ENCODE results near the gene RASGRF2.

The RASGRF2 gene

GRCh38 chr5:80958616-80959015, 1.5 kb upstream of the RASGRF2 start:
- H3K9ac ChIP-seq (ENCODE audit: low read length): no peak overlapping the region
- no peak overlapping the region for H3K27ac ChIP-seq (ENCODE audit: low read depth, low read length)
- H3K4me1 ChIP-seq (ENCODE audit: control insufficient read depth, insufficient read depth, low read length): no peaks in the 10 kb centered on the region
- H3K27me3 ChIP-seq (ENCODE audit: control insufficient read depth, insufficient read depth, low read length): peaks cover 8% of the 10 kb centered on the region
- H3K36me3 ChIP-seq (ENCODE audit: control insufficient read depth, insufficient read depth, low read length): peaks cover 2% of the 10 kb centered on the region
- no peak overlapping the region for H3K4me3 ChIP-seq (ENCODE audit: low read length)

GRCh38 chr5:80959138-80959537, 1.0 kb upstream of the RASGRF2 start:
- Histone ChIP-seq H3K4me1 (ENCODE audit: control insufficient read depth, insufficient read depth, low read length) (no peaks in the 10 kb centered on the region), H3K27ac (ENCODE audit: low read depth, low read length) (no peak overlapping the region), H3K9ac (ENCODE audit: low read length) (no peak overlapping the region), H3K27me3 (ENCODE audit: control insufficient read depth, insufficient read depth, low read length) (peaks cover 8% of the 10 kb centered on the region), H3K4me3 (ENCODE audit: low read length) (no peak overlapping the region), H3K36me3 (ENCODE audit: control insufficient read depth, insufficient read depth, low read length) (peaks cover 2% of the 10 kb centered on the region)

GRCh38 chr5:80960531-80961375, 590 bp downstream of the RASGRF2 start:
- Histone ChIP-seq H3K9ac (ENCODE audit: low read length) (no peak overlapping the region), H3K27ac (ENCODE audit: low read depth, low read length) (no peak overlapping the region), H3K27me3 (ENCODE audit: control insufficient read depth, insufficient read depth, low read length) (peaks cover 8% of the 10 kb centered on the region)

GRCh38 chr5:80961376-80962281, 1.5 kb downstream of the RASGRF2 start:
- Histone ChIP-seq H3K27me3 (ENCODE audit: control insufficient read depth, insufficient read depth, low read length) (peaks cover 8% of the 10 kb centered on the region), H3K4me1 (ENCODE audit: control insufficient read depth, insufficient read depth, low read length) (no peaks in the 10 kb centered on the region), H3K36me3 (ENCODE audit: control insufficient read depth, insufficient read depth, low read length) (peaks cover 2% of the 10 kb centered on the region), H3K27ac (ENCODE audit: low read depth, low read length) (no peak overlapping the region), H3K4me3 (ENCODE audit: low read length) (peak overlapping the region; percentile 63), H3K9ac (ENCODE audit: low read length) (no peak overlapping the region)

More at GRCh38 chr5:80960531-80961375, 590 bp downstream of the RASGRF2 start:
- peaks cover 2% of the 10 kb centered on the region for H3K36me3 ChIP-seq (ENCODE audit: control insufficient read depth, insufficient read depth, low read length)
- peak overlapping the region; percentile 63 for H3K4me3 ChIP-seq (ENCODE audit: low read length)
- H3K4me1 ChIP-seq (ENCODE audit: control insufficient read depth, insufficient read depth, low read length): no peaks in the 10 kb centered on the region

- peaks cover under 1% of the 10 kb centered on the region for H3K4me1 ChIP-seq (ENCODE audit: control insufficient read depth, insufficient read depth, low read length)
- no peak overlapping the region for H3K4me3 ChIP-seq (ENCODE audit: low read length)
- H3K27ac ChIP-seq (ENCODE audit: low read depth, low read length): no peak overlapping the region
- peaks cover 8% of the 10 kb centered on the region for H3K27me3 ChIP-seq (ENCODE audit: control insufficient read depth, insufficient read depth, low read length)
- H3K9ac ChIP-seq (ENCODE audit: low read length): no peak overlapping the region
- peaks cover 2% of the 10 kb centered on the region for H3K36me3 ChIP-seq (ENCODE audit: control insufficient read depth, insufficient read depth, low read length)
Observed at GRCh38 chr5:80962630-80963520, 2.7 kb downstream of the RASGRF2 start.

GRCh38 chr5:80963521-80963895, 3.3 kb downstream of the RASGRF2 start:
- Histone ChIP-seq H3K36me3 (ENCODE audit: control insufficient read depth, insufficient read depth, low read length) (peaks cover 2% of the 10 kb centered on the region), H3K27me3 (ENCODE audit: control insufficient read depth, insufficient read depth, low read length) (peaks cover 8% of the 10 kb centered on the region), H3K4me1 (ENCODE audit: control insufficient read depth, insufficient read depth, low read length) (peaks cover 3% of the 10 kb centered on the region), H3K9ac (ENCODE audit: low read length) (no peak overlapping the region), H3K4me3 (ENCODE audit: low read length) (no peak overlapping the region), H3K27ac (ENCODE audit: low read depth, low read length) (no peak overlapping the region)

GRCh38 chr5:80963966-80964481, 3.9 kb downstream of the RASGRF2 start:
- H3K27me3 ChIP-seq (ENCODE audit: control insufficient read depth, insufficient read depth, low read length): peaks cover 8% of the 10 kb centered on the region
- peaks cover 2% of the 10 kb centered on the region for H3K36me3 ChIP-seq (ENCODE audit: control insufficient read depth, insufficient read depth, low read length)
- no peak overlapping the region for H3K4me3 ChIP-seq (ENCODE audit: low read length)
- no peak overlapping the region for H3K27ac ChIP-seq (ENCODE audit: low read depth, low read length)
- H3K4me1 ChIP-seq (ENCODE audit: control insufficient read depth, insufficient read depth, low read length): peaks cover 3% of the 10 kb centered on the region
- H3K9ac ChIP-seq (ENCODE audit: low read length): no peak overlapping the region

GRCh38 chr5:80964491-80964890, 4.3 kb downstream of the RASGRF2 start:
- Histone ChIP-seq H3K27ac (ENCODE audit: low read depth, low read length) (no peak overlapping the region), H3K9ac (ENCODE audit: low read length) (no peak overlapping the region), H3K4me3 (ENCODE audit: low read length) (no peak overlapping the region), H3K4me1 (ENCODE audit: control insufficient read depth, insufficient read depth, low read length) (peaks cover 3% of the 10 kb centered on the region), H3K36me3 (ENCODE audit: control insufficient read depth, insufficient read depth, low read length) (peaks cover 2% of the 10 kb centered on the region), H3K27me3 (ENCODE audit: control insufficient read depth, insufficient read depth, low read length) (peaks cover 5% of the 10 kb centered on the region)

GRCh38 chr5:80964919-80965318, 4.8 kb downstream of the RASGRF2 start:
- H3K4me3 ChIP-seq (ENCODE audit: low read length): no peak overlapping the region
- H3K4me1 ChIP-seq (ENCODE audit: control insufficient read depth, insufficient read depth, low read length): peaks cover 3% of the 10 kb centered on the region
- no peaks in the 10 kb centered on the region for H3K36me3 ChIP-seq (ENCODE audit: control insufficient read depth, insufficient read depth, low read length)
- H3K27me3 ChIP-seq (ENCODE audit: control insufficient read depth, insufficient read depth, low read length): peaks cover under 1% of the 10 kb centered on the region
- H3K27ac ChIP-seq (ENCODE audit: low read depth, low read length): no peak overlapping the region
- no peak overlapping the region for H3K9ac ChIP-seq (ENCODE audit: low read length)

GRCh38 chr5:80967500-80968181, 7.5 kb downstream of the RASGRF2 start:
- H3K27me3 ChIP-seq (ENCODE audit: control insufficient read depth, insufficient read depth, low read length): no peaks in the 10 kb centered on the region
- H3K4me1 ChIP-seq (ENCODE audit: control insufficient read depth, insufficient read depth, low read length): peaks cover 3% of the 10 kb centered on the region
- no peaks in the 10 kb centered on the region for H3K36me3 ChIP-seq (ENCODE audit: control insufficient read depth, insufficient read depth, low read length)
- no peak overlapping the region for H3K27ac ChIP-seq (ENCODE audit: low read depth, low read length)
- H3K4me3 ChIP-seq (ENCODE audit: low read length): no peak overlapping the region
- H3K9ac ChIP-seq (ENCODE audit: low read length): no peak overlapping the region

GRCh38 chr5:80973027-80973426, 12.9 kb downstream of the RASGRF2 start:
- H3K27me3 ChIP-seq (ENCODE audit: control insufficient read depth, insufficient read depth, low read length): no peaks in the 10 kb centered on the region
- no peak overlapping the region for H3K9ac ChIP-seq (ENCODE audit: low read length)
- H3K4me1 ChIP-seq (ENCODE audit: control insufficient read depth, insufficient read depth, low read length): peaks cover 2% of the 10 kb centered on the region
- no peaks in the 10 kb centered on the region for H3K36me3 ChIP-seq (ENCODE audit: control insufficient read depth, insufficient read depth, low read length)
- no peak overlapping the region for H3K4me3 ChIP-seq (ENCODE audit: low read length)
- H3K27ac ChIP-seq (ENCODE audit: low read depth, low read length): no peak overlapping the region

Measured in rectal smooth muscle tissue (tissue), 1 donor.